COLO668 (cell line): ENCODE data around the gene PRIM1.
"Not testable (repeated sequence)": the region's sequence is repeated elsewhere in the genome, so short reads cannot be mapped to it uniquely, and the experiment has no call there.

Source experiments
- DNase-seq: peaks from one replicate; lab custom pipeline; 2025; ENCODE audit not compliant: unreplicated experiment; lab: John Stamatoyannopoulos, UW

Gene PRIM1

DNA sequence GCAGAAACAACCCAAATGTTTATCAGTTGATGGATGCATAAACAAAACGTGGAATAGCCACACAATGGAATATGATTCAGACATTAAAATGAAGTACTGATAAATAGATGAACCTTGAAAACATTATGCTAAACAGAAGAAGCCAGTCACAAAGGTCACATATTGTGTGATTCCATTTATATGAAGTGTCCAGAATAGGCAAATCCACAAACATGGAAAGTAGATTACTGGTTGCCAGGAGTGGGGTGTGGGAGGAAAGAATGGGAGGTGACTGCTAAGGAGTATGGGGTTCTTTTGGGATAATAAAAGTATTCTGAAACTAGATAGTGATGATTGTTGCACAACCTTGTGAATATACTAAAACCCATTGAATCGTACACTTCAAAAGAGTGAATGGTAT is 9.7 kb upstream of the PRIM1 start:
- DNase-seq: no peak

DNA sequence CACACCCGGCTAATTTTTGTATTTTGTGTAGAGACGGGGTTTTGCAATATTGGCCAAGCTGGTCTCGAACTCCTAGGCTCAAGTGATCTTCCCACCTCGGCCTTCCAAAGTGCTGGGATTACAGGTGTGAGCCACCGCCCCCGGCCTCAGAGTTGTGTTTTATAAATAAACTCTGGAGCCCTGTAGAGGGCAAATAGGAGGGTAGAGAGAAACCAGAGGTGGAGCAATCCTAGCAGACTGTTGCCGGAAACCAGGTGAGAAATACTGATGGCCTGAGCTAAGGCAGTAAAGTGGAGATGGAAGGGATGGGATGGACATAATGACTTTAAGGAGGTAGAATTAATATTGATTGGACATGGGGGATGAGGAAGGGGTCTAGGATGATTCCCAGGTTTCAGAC is 8.3 kb upstream of the PRIM1 start:
- no peak for DNase-seq

DNA sequence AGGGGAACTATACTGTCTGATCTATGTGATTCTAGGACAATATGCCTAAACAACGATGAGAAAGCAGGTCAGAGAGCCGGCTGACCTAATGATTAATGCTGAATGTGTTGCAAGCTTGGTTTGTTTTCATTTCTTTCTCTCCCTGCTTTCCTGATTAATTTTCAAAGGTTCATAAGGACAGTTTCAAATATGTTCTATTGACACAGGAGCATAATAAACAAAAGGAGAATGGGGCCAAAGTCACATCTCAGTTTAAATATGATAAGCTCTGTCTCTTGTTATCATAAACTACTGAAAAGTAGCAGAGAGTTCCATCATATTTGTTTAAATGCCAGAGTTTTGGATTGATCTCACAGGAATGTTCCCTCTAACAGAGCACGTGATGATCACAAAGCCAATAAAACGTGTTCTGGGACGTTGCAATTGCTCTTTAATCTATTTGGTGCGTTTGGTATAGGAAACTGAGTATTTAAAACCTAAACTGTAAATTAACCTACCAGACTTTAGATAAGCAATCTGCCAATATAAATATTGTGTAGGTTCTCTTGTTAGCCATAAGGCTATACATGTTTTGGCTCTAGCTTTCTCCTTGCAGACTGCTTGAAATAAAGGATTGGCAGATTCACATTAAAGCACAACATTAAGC is 7.3 kb upstream of the PRIM1 start:
- DNase-seq: no peak

DNA sequence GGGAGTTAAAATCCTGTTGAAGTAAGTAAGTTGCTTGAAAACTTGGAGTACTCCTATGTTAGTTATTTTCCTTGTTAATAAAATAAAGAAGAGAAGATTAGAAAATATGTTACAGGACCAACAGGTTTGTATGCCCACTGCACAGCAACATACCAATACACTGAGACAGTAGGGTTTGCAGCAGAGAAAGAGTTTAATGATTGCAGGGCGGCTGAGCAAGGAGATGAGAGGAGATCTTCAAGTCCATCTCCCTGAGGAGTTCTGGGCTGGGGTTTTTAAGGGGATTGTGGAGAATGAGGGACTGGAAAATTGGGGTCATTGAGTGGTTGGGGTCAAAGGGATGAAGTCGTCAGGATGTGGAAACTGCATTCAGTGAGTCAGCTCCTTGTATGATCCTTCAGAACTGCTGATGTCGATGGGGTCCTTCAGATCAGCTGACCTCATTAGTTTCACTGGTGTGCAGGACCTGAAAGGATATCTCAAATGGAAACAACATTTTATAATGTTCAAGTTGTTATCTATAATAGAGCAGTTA is 6.7 kb upstream of the PRIM1 start:
- DNase-seq: no peak

DNA sequence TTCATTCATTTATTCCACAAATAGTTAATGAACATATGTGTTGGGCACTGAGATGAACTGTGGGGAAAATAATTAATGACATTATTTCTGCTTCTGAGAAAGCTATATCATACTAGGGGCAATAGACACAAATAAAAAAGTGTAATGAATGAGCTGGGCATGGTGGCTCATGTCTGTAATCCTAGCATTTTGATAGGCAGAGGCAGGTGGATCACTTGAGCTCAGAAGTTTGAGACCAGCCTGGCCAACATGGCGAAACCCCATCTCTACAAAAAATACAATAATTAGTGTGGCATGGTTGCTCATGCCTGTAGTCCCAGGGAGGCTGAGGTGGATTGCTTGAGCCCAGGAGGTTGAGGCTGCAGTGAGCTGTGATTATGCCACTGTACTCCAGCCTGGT is 5.8 kb upstream of the PRIM1 start:
- DNase-seq: not testable (repeated sequence)

DNA sequence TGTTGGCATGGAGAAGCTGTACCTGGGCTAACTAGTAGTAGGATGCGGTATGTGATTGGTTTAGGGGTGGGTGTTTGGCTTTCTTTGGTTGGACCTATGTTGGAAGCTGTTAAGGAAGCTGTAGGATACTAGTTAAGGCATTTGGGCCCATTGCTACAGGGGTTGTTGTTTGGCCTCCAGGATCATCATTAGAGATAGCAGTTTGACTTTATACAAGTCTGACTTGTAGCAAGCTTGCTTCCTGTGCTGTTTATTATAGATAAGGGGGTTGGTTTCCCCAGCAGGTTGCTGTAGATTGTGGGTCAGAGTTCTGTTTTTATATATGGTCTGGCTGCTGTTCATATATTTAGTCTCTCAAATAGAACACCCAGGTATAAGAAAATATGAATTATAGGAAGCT is 1.4 kb upstream of the PRIM1 start:
- no peak for DNase-seq

DNA sequence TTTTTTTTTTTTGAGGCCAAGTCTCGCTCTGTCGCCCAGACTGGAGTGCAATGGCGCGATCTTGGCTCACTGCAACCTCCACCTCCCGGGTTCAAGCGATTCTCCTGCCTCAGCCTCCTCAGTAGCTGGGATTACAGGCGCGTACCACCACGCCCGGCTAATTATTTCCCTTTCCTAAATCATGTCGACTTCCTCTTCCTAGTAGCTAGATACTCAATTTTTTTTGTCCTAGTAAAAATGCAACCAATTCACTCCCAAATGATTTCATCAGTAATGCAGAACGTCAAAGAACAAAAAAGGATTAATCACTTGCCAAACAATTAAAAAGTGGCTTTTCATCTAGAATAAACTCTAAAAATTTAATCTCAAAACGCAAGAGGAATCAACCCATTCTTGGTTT is 1.5 kb downstream of the PRIM1 start:
- DNase-seq: not testable (repeated sequence)

DNA sequence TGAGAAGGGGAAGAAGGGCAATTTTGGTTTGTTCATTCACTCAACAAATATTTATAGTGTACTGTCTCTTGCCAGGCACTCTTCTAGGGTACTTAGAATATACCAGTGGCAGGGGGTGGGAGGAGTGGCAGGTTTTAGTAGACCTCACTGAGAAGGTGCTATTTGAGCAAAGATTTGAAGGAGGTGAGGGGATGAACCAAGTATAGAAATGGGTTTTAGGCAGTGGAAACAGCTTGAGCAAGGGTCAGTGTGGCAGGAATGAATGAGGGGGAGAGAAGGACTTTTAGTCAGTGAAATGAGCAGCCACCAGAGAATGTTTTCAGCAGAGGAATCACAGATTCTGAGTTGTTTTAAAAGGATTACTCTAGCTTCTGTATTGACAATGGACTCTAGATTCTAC is 2.3 kb downstream of the PRIM1 start:
- no peak for DNase-seq

DNA sequence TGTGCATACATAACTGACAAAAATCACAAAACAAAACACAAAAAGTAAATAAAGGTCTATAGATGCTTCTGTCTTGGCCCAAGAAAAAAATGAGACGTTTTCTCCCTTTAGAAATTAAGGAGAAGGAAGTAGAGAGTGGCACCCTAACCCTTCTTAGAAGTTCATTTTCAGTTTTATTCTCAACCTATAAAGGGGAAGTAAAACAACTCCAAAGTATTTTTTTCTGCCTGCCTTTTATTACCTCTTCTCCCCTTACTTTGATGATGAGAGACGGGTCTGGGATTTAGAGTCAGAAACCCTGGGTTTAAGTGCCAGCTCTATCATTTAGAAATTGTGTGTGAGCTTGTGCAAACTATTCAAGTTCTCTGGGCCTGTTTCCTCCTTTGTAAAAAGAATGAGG is 2.8 kb downstream of the PRIM1 start:
- no peak for DNase-seq

DNA sequence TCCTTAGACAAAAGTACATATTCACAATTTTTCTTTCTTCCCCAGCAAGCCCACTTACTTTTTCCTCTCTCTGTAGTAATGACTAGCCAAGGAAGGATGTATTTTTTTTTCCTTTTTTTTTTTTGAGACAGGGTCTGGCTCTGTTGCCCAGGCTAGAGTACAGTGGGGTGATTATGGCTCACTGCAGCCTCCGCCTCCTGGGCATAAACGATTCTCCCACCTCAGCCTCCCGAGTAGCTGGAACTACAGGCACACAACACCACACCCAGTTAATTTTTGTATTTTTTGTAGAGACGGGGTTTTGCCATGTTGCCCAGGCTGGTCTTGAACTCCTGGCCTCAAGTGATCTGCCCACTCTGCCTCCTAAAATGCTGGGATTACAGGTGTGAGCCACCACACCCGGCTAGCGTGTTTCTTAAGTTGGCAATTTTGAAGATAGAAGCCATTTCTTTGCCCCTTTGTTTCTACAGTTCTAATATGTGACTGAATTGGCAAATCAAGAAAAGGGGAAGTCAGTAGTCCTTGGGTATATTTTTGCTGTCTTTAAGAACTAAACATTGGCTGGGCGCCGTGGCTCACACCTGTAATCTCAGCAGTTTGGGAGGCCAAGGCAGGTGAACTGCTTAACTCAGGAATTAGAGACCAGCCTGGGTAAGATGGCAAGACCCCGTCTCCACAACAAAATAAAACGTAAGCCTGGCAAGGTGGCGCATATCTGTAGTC is 23.8 kb downstream of the PRIM1 start:
- no peak for DNase-seq

DNA sequence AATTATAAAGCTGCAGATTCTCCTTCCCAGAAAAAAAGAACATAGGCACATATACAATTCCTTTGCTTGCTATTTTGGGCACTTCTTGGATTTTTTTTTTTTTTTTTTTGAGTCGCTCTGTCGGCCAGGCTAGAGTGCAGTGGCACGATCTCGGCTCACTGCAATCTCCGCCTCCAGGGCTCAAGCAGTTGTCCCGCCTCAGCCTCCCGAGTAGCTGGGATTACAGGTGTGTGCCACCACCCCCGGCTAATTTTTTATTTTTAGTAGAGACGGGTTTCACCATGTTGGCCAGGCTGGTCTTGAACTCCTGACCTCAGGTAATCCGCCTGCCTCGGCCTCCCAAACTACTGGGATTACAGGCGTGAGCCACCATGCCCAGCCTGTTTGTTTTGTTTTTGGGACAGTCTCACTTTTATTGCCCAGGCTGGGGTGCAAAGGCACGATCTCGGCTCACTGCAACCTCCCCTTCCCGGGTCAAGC is 25.9 kb downstream of the PRIM1 start:
- not testable (repeated sequence) for DNase-seq

DNA sequence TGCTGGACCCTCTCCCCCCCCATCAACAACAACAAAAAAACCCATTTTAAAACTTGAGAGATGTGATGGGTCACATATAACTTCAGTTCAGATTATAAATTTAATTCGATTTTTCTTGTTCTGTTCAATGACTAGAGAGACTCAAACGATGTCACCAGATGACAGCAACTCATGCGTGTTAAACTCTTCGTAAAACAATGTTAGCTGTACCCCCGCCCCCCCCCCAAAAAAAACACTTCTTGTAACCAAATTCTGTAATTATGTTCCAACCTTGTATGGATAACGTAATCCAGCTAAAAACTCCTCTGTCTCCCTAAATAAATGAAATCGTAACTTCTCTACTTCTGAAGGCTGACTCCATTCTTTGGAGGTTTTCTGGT is 26.4 kb downstream of the PRIM1 start:
- DNase-seq: no peak

DNA sequence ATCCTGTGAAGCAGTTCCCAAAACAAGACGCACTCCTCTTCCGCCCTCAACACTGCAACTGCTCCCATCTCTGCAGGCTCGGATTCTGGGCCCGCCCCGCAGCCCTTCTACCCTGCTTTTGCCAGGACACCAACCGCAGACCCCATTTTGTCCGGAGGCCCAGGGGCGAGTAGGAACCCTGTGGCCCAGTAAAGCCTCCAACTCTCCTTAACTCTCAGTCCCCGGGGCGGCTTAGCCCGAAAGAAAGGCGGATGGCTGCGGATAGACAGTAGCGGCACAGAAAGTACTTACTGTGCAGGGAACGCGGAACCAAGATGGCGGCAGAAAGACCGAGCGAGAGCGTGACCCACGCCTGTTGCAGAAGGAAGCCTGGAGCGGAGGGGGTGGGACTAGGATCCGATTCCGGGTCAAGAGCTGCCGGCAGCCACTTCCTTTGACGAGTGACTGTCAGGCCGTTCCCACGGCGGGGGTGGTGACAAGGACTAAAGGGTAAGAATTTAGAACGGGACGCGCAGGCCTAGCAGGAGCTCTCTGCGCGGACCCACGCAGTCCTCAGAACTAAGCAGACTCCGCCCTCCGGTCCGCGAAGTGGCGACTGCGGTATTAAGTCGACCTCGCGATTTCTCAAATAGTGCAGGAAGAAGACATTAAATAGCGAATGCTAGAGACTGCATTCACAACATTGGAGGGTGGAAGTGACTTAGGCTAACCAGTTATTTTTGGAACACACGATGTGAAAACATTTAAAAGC is 27.0 kb downstream of the PRIM1 start, which contains the start of gene NACA:
NACA (minus strand) TSS at position 328 of the 751 bp plus-strand sequence. CDS start 778 bp downstream, outside the sequence.
- peak; percentile 94 for DNase-seq

DNA sequence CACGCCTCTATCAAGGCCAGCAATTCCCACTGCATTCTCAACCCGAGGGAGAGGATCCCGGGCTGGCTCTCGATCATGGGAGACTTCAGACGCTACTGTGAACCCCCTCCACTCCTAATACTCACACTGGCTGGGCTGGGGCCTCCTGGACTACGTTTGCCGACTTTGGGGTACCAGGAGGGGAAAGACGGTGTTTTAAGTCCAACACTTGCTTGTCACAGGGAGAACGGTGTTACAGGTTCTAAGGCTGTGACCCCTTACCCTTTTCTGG is 27.5 kb downstream of the PRIM1 start:
- peak; percentile 33 for DNase-seq

DNA sequence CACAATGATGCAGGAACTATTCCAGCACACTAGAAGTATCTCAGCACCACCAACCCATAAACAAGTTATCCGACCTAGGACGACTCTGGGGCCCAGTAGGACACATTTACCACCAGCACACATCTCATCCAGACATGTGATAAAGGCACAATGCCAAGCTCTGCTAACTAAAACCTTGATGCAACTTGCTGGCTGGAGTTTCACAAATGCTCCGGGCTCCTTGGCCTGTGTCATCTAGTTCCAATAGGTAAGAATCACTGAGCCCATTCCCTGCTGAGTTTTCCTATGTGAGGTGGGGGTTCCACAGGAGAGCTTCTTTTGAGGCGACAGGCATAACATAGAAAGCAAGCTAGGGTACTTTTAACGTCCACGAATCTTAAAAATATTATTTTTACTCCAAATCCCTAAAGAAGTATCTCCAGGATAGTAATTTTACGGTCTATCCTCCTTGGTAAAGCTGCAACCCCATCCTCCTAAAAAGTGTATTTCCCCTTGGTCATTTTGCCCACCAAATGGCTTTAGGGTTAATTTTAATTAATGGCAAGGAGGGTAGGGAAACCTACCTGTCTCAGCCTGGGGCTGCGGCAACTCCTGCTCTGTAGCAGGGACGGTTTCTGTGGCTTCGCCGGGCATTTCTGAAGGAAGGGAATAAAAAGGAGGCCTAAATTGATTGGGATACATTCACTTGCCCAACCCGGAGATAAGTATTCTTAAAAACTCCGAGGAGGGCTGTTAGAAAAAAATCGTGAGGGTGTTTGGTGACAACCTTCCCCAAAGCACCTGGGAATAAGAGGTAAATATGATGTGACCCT is 28.0 kb downstream of the PRIM1 start:
- DNase-seq: peak; percentile 18

DNA sequence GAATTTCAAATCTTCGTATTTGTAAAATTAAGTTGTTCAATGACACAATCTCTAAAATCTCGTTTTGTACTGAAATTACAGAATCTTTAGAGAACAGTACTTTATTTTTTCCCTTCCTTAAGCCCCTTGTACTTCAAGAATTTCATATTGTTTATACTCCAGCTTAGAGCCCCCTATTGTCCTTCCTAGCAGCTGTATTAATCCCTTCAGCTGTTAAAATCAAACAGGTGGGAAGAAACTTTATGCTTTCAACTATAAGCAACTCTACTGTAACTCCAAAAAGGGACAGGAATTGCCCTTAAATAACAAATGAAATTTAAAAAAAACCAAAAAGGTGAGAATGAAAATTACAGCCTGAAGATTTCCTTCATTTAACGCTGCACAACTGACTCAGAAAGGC is 28.8 kb downstream of the PRIM1 start:
- no peak for DNase-seq

DNA sequence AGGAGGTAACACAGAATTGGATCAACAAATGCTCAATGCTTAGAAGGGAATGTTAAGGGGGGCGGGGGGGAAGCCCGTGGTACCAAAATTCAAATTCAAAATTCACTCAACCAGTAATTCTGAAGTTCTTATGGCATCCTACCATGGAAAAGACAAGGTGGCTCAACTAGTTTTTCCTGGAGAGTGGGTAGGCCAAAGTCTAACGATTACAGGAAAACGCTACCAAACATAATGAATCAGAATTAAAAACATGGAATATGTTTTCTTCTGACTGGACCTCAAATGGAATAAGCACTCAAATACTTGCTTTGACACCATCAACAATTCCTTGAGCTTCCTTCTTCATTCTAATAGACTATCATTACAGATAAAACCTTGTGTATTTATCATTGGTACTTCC is 29.3 kb downstream of the PRIM1 start:
- no peak for DNase-seq

DNA sequence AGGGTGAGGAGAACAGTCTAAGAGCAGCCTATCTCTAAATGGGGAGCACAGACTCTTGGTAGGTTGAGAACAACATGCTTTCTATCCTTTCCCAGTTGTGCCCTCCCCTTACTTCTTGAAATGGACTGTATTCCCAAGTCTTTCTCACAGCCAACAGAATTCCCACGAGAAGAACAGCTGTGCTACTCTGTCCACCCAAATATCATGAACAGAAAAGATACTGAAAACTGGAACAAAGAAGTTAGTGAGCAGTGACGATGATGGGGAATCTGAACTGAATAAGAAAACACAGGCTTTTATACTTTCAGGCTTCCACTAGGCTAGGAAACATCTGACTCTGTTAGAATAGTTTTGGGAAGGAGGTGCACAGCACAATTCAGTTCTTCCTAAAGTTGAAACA is 30.4 kb downstream of the PRIM1 start:
- DNase-seq: no peak

DNA sequence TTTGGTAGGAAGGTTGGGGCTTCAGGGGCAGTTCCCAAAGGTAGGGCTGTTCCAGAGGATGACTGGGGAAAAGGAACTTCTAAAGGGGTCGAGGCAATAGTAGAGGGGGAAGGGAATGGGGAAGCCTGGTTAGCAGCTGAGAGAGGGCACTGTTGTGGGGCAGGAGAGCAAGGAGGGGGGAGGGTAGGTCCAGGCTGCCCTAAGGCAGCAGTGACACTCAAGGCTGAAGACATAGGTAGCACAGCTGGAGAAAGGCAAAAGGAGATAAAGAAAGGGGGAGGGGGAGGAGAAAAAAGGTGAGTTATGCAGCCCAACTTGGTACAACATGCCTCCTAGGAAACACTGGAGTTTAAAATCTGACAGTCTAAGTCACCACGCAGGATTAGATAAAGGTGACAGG is 30.9 kb downstream of the PRIM1 start:
- no peak for DNase-seq

DNA sequence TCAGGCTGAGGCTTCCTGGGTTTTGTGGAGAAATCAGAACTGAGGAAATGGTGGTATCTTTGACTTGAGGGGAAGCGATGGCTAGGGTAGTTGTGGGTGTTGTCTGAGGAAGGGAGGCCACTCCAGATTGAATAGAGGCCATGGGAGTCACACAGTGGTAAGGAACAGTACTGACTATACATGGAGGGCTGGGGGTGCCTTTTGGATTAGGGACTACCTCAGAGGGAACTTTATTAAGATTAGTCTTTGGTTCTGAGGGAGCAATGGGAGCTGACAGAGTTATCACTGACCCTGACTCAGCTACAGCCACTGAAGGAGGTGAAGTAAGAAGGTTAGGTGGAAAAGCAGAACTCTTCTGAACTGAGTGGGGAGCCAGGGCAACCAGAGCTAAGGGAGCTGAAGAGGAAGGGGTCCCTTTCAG is 31.4 kb downstream of the PRIM1 start:
- DNase-seq: no peak

DNA sequence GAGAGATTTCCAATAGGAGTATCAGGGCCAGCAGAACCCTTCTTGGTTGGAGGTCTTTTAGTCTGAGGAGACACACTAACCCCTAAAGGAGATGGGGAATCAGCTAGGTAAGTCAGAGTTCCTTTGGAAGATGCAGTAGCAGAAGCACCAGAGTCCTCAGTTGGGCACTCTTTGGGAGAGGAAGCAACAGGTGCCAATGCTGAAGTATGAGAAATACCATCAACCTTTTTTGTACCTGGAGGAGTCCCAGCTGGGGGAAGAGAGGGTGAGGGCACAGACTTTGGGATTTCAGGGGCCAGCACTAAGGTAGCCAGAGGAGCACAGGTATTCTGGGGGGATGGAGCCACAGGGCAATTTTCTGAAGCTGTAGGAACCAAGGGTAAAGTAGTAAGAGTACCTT is 33.1 kb downstream of the PRIM1 start:
- no peak for DNase-seq
